Ishikawa (cell line): ENCODE results near the gene HOXA7.

Source experiments
- CEBPB ChIP-seq: IDR thresholded peaks from 2 replicates; pipeline ENCODE4 v1.6.1; 2012
- CREB1 ChIP-seq: IDR thresholded peaks from 2 replicates; pipeline ENCODE4 v1.6.1; 2012; ENCODE audit warnings: low read depth
- EGR1 ChIP-seq: IDR thresholded peaks from 2 replicates; pipeline ENCODE4 v1.6.1; 2012
- EP300 ChIP-seq: IDR thresholded peaks from 2 replicates; pipeline ENCODE4 v1.6.1; 2012; ENCODE audit warnings: borderline replicate concordance
- FOXM1 ChIP-seq: IDR thresholded peaks from 2 replicates; pipeline ENCODE4 v1.6.1; 2012; ENCODE audit warnings: low read depth, borderline replicate concordance
- NFIC ChIP-seq: IDR thresholded peaks from 2 replicates; pipeline ENCODE4 v1.6.1; 2012
- RAD21 ChIP-seq: IDR thresholded peaks from 2 replicates; pipeline ENCODE4 v1.6.1; 2012; ENCODE audit warnings: low read depth
- TAF1 ChIP-seq: IDR thresholded peaks from 2 replicates; pipeline ENCODE4 v1.6.1; 2012; ENCODE audit warnings: low read depth, mild to moderate bottlenecking
- TCF12 ChIP-seq: IDR thresholded peaks from 2 replicates; pipeline ENCODE4 v1.6.1; 2012; ENCODE audit warnings: low read depth
- TEAD4 ChIP-seq: IDR thresholded peaks from 2 replicates; pipeline ENCODE4 v1.6.1; 2012
- YY1 ChIP-seq: IDR thresholded peaks from 2 replicates; pipeline ENCODE4 v1.6.1; 2012; ENCODE audit warnings: low read depth
- ZBTB7A ChIP-seq: IDR thresholded peaks from 2 replicates; pipeline ENCODE4 v1.6.1; 2012; ENCODE audit warnings: low read depth
- TF ChIP-seq, protein P1 (sequence below): IDR thresholded peaks from 2 replicates; pipeline ENCODE4 v1.6.1; 2012; ENCODE audit warnings: low read depth, mild to moderate bottlenecking
- TF ChIP-seq, protein P2 (sequence below): IDR thresholded peaks from 2 replicates; pipeline ENCODE4 v1.6.1; 2012
- TF ChIP-seq, protein P3 (sequence below): IDR thresholded peaks from 2 replicates; pipeline ENCODE4 v1.6.1; 2012

Gene HOXA7

DNA sequence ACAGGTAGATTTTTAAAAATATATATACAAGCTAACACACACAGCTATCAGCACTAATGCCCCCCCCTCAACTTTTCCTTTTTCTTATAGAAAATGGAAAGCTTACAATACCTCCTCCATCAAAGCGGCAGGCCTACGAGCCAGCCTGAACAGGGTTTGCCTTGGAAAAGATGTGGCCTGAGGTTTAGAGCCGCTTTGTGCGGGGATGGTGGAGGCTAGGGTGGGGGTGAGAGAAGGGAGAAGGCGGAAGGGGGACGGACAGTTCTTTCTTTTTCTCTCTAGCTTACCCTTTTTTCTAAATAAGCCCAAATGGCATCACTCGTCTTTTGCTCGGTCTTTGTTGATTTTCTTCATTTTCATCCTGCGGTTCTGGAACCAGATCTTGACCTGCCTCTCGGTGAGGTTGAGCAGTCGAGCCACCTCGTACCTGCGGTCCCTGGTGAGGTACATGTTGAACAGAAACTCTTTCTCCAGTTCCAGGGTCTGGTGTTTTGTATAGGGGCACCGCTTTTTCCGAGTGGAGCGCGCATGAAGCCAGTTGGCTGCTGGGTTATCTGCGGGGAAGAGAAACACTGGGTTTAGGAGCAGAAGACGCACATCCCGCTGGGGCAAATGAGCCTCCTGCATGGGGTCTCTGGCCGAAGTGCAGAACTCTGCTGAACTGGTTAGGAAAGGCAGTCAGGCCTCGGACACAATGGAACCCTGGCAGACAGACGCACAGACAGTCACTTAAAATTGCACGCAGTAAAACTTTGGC is 7.0 kb upstream of the HOXA7 start:
- TF ChIP-seq NFIC (no peak), FOXM1 (no peak), YY1 (no peak), EGR1 (no peak), TCF12 (no peak), RAD21 (no peak), CEBPB (no peak), CREB1 (no peak), TAF1 (no peak)
- TF ChIP-seq, protein P1, sequence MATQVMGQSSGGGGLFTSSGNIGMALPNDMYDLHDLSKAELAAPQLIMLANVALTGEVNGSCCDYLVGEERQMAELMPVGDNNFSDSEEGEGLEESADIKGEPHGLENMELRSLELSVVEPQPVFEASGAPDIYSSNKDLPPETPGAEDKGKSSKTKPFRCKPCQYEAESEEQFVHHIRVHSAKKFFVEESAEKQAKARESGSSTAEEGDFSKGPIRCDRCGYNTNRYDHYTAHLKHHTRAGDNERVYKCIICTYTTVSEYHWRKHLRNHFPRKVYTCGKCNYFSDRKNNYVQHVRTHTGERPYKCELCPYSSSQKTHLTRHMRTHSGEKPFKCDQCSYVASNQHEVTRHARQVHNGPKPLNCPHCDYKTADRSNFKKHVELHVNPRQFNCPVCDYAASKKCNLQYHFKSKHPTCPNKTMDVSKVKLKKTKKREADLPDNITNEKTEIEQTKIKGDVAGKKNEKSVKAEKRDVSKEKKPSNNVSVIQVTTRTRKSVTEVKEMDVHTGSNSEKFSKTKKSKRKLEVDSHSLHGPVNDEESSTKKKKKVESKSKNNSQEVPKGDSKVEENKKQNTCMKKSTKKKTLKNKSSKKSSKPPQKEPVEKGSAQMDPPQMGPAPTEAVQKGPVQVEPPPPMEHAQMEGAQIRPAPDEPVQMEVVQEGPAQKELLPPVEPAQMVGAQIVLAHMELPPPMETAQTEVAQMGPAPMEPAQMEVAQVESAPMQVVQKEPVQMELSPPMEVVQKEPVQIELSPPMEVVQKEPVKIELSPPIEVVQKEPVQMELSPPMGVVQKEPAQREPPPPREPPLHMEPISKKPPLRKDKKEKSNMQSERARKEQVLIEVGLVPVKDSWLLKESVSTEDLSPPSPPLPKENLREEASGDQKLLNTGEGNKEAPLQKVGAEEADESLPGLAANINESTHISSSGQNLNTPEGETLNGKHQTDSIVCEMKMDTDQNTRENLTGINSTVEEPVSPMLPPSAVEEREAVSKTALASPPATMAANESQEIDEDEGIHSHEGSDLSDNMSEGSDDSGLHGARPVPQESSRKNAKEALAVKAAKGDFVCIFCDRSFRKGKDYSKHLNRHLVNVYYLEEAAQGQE, result no peak
- TF ChIP-seq, protein P2, sequence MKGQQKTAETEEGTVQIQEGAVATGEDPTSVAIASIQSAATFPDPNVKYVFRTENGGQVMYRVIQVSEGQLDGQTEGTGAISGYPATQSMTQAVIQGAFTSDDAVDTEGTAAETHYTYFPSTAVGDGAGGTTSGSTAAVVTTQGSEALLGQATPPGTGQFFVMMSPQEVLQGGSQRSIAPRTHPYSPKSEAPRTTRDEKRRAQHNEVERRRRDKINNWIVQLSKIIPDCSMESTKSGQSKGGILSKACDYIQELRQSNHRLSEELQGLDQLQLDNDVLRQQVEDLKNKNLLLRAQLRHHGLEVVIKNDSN, result no peak
- TF ChIP-seq, protein P3, sequence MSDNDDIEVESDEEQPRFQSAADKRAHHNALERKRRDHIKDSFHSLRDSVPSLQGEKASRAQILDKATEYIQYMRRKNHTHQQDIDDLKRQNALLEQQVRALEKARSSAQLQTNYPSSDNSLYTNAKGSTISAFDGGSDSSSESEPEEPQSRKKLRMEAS, result no peak

DNA sequence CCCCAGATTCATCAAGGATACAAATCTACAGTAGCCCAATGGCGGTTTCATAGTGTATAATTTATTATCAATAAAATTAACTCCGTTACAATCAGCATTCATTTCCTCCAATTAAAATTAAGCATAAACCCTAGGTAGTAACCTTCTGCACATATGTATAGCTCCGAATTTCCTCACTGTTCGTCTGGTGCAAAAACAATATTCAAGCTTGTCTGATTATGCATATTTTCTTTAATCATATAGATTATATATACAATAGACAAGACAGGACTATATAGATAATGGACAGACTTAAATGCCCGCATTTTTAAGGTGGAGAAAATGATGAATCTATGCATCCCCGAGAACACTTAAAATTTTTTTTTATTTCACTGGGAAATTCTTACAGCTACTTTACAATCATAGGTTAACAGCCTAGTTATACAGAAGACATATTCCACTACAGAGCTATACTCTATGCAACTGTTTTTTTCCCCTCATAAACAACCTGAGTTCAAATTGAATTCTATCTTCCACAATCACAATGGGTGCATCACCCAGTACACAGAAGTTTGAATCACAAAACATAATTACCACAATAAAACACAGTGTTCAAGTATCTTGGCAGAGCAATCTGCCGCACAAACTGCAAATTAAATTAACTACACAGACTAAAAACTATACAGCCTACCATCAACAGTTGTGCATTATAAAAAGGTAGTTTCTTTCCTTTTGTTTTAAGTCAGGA is 6.2 kb upstream of the HOXA7 start:
- TF ChIP-seq, protein P1, result no peak
- no peak for TF ChIP-seq YY1
- no peak for TF ChIP-seq TCF12
- no peak for TF ChIP-seq FOXM1
- TF ChIP-seq RAD21, result no peak
- TF ChIP-seq NFIC, result no peak
- TF ChIP-seq, protein P3, result no peak
- TF ChIP-seq, protein P2, result no peak
- TF ChIP-seq EGR1, result no peak
- no peak for TF ChIP-seq TEAD4
- TF ChIP-seq TAF1, result no peak
- no peak for TF ChIP-seq EP300
- no peak for TF ChIP-seq CREB1
- no peak for TF ChIP-seq CEBPB
- no peak for TF ChIP-seq ZBTB7A

DNA sequence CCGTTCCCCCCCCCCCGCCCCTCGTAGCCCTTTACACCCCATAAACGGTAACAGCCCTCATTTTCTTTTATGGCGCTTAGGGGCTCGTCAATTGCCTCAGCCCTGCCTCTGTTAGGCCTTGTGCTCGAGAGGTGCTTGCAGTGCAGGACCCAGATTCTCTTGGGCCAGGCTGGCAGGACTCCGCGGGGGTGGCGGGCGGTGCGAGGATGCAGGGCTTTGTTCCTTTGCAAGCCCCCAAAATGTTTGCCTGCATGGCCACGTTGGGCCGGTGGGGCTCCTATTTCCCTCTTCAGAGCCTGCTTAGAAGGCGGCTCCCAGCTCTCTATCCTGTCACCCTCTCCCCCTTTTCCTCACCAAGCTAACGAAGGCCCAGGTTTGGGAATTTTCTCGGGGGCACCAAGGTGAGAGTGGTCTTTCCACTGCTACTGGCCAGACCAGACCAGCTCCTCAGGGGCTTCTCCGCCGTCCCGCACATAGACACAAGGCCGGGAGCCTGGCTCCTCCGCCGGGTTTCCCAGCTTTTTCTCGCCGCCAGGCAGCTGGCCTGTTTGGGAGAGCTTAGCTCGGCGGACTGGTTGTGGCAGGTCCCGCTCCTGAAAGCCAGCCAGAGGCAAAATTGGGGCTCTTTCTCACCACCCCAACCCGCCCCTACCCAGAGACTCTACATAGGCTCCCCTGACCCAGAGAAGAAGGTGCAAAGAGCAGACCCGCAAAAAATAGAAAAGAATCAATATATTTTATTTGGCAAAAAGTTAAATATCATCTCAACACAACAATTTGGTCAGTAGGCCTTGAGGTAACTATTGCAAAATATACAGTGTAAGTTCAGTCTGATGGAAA is 5.5 kb upstream of the HOXA7 start:
- TF ChIP-seq ZBTB7A, result no peak
- TF ChIP-seq NFIC, result no peak
- TF ChIP-seq, protein P1, result no peak
- no peak for TF ChIP-seq TCF12
- TF ChIP-seq CREB1, result no peak
- TF ChIP-seq, protein P2, result no peak
- TF ChIP-seq YY1, result no peak
- no peak for TF ChIP-seq EP300
- TF ChIP-seq EGR1, result no peak
- TF ChIP-seq RAD21, result no peak
- no peak for TF ChIP-seq TAF1
- TF ChIP-seq TEAD4, result no peak
- no peak for TF ChIP-seq CEBPB
- no peak for TF ChIP-seq FOXM1
